Measurements from ENCODE around the gene AP5M1.

The AP5M1 gene

GRCh38 chr14:57259672-57260071 is 9.1 kb upstream of the AP5M1 start:
- TF ChIP-seq TAF1 (IDR thresholded peaks at IDR 0.05; ENCODE audit: borderline replicate concordance, insufficient read depth, low read length) (no peak), SIN3A (IDR thresholded peaks at IDR 0.05; ENCODE audit: borderline replicate concordance, insufficient read depth, low read length) (no peak), REST (IDR thresholded peaks at IDR 0.05; ENCODE audit: insufficient read depth in 1 of 2, low read depth in 2 of 2, low read length in 2 of 2) (no peak), POLR2AphosphoS5 (IDR thresholded peaks at IDR 0.05; ENCODE audit: low read depth, low read length) (no peak), FOXP2 (optimal IDR thresholded peaks at IDR 0.05; ENCODE audit: borderline replicate concordance, extremely low read depth, extremely low read length, insufficient read depth) (no peak)

GRCh38 chr14:57261604-57262003 is 7.2 kb upstream of the AP5M1 start:
- TF ChIP-seq FOXP2 (optimal IDR thresholded peaks at IDR 0.05; ENCODE audit: borderline replicate concordance, extremely low read depth, extremely low read length, insufficient read depth) (no peak), REST (IDR thresholded peaks at IDR 0.05; ENCODE audit: insufficient read depth in 1 of 2, low read depth in 2 of 2, low read length in 2 of 2) (no peak), POLR2AphosphoS5 (IDR thresholded peaks at IDR 0.05; ENCODE audit: low read depth, low read length) (no peak), TAF1 (IDR thresholded peaks at IDR 0.05; ENCODE audit: borderline replicate concordance, insufficient read depth, low read length) (no peak), SIN3A (IDR thresholded peaks at IDR 0.05; ENCODE audit: borderline replicate concordance, insufficient read depth, low read length) (no peak)

- TF ChIP-seq SIN3A (IDR thresholded peaks at IDR 0.05; ENCODE audit: borderline replicate concordance, insufficient read depth, low read length) (no peak), TAF1 (IDR thresholded peaks at IDR 0.05; ENCODE audit: borderline replicate concordance, insufficient read depth, low read length) (no peak), POLR2AphosphoS5 (IDR thresholded peaks at IDR 0.05; ENCODE audit: low read depth, low read length) (no peak), FOXP2 (optimal IDR thresholded peaks at IDR 0.05; ENCODE audit: borderline replicate concordance, extremely low read depth, extremely low read length, insufficient read depth) (no peak), REST (IDR thresholded peaks at IDR 0.05; ENCODE audit: insufficient read depth in 1 of 2, low read depth in 2 of 2, low read length in 2 of 2) (no peak)
These were observed 6.7 kb upstream of the AP5M1 start for GRCh38 chr14:57262117-57262516.

GRCh38 chr14:57266065-57266464 is 2.7 kb upstream of the AP5M1 start:
- TF ChIP-seq REST (IDR thresholded peaks at IDR 0.05; ENCODE audit: insufficient read depth in 1 of 2, low read depth in 2 of 2, low read length in 2 of 2) (no peak), TAF1 (IDR thresholded peaks at IDR 0.05; ENCODE audit: borderline replicate concordance, insufficient read depth, low read length) (no peak), POLR2AphosphoS5 (IDR thresholded peaks at IDR 0.05; ENCODE audit: low read depth, low read length) (no peak), SIN3A (IDR thresholded peaks at IDR 0.05; ENCODE audit: borderline replicate concordance, insufficient read depth, low read length) (no peak; the same call in 1 of the 2 replicates), FOXP2 (optimal IDR thresholded peaks at IDR 0.05; ENCODE audit: borderline replicate concordance, extremely low read depth, extremely low read length, insufficient read depth) (no peak)

GRCh38 chr14:57273236-57273635 is 4.5 kb downstream of the AP5M1 start:
- TF ChIP-seq REST (IDR thresholded peaks at IDR 0.05; ENCODE audit: insufficient read depth in 1 of 2, low read depth in 2 of 2, low read length in 2 of 2) (no peak), TAF1 (IDR thresholded peaks at IDR 0.05; ENCODE audit: borderline replicate concordance, insufficient read depth, low read length) (no peak), FOXP2 (optimal IDR thresholded peaks at IDR 0.05; ENCODE audit: borderline replicate concordance, extremely low read depth, extremely low read length, insufficient read depth) (no peak), POLR2AphosphoS5 (IDR thresholded peaks at IDR 0.05; ENCODE audit: low read depth, low read length) (no peak), SIN3A (IDR thresholded peaks at IDR 0.05; ENCODE audit: borderline replicate concordance, insufficient read depth, low read length) (no peak)
